ENCODE measurements around the gene NCSTN. TPM values are rescaled to one million over a fixed set of nuclear protein-coding genes. Genes with fewer than 3 reads are reported as not detected.

NCSTN gene
- total RNA-seq, 6 experiments from 2014 or later = 133 to 154 (median 145) TPM

- no peak overlapping the region for H3K4me3 Mint-ChIP-seq
- peaks cover 1% of the 10 kb centered on the region; the same call in 1 of the 2 replicates for H3K4me1 Mint-ChIP-seq (ENCODE audit: low read depth)
- DNase-seq = no peak
- H3K9me3 Mint-ChIP-seq = no peaks in the 10 kb centered on the region
- no peak overlapping the region for H3K27ac Mint-ChIP-seq
- peaks cover 33% of the 10 kb centered on the region for H3K36me3 Mint-ChIP-seq (ENCODE audit: low read depth)
- no peak for TF ChIP-seq CTCF (IDR thresholded peaks at IDR 0.05)
- no peaks in the 10 kb centered on the region for H3K27me3 Mint-ChIP-seq (ENCODE audit: insufficient read depth)
Observed at GRCh38 chr1:160352555-160352954, 9.4 kb downstream of the NCSTN start.

GRCh38 chr1:160353223-160353622, 10.0 kb downstream of the NCSTN start:
- Mint-ChIP-seq H3K27me3 (ENCODE audit: insufficient read depth) (no peaks in the 10 kb centered on the region), H3K27ac (no peak overlapping the region), H3K4me3 (no peak overlapping the region), H3K9me3 (no peaks in the 10 kb centered on the region), H3K4me1 (ENCODE audit: low read depth) (peaks cover 7% of the 10 kb centered on the region; the same call in 1 of the 2 replicates), H3K36me3 (ENCODE audit: low read depth) (peaks cover 33% of the 10 kb centered on the region)
- TF ChIP-seq CTCF (IDR thresholded peaks at IDR 0.05) = no peak
- peak; percentile 49 for DNase-seq

GRCh38 chr1:160354388-160354985, 11.3 kb downstream of the NCSTN start:
- H3K4me3 Mint-ChIP-seq = no peak overlapping the region
- H3K36me3 Mint-ChIP-seq (ENCODE audit: low read depth) = peaks cover 42% of the 10 kb centered on the region
- TF ChIP-seq CTCF (IDR thresholded peaks at IDR 0.05) = peak; percentile 74
- DNase-seq = no peak
- H3K4me1 Mint-ChIP-seq (ENCODE audit: low read depth) = peaks cover 7% of the 10 kb centered on the region; the same call in 1 of the 2 replicates
- H3K9me3 Mint-ChIP-seq = no peaks in the 10 kb centered on the region
- no peaks in the 10 kb centered on the region for H3K27me3 Mint-ChIP-seq (ENCODE audit: insufficient read depth)
- no peak overlapping the region for H3K27ac Mint-ChIP-seq

- Mint-ChIP-seq H3K27ac (no peak overlapping the region), H3K36me3 (ENCODE audit: low read depth) (peaks cover 50% of the 10 kb centered on the region), H3K4me1 (ENCODE audit: low read depth) (peaks cover 7% of the 10 kb centered on the region; the same call in 1 of the 2 replicates), H3K27me3 (ENCODE audit: insufficient read depth) (no peaks in the 10 kb centered on the region), H3K4me3 (no peak overlapping the region), H3K9me3 (no peaks in the 10 kb centered on the region)
- TF ChIP-seq CTCF (IDR thresholded peaks at IDR 0.05) = no peak
- DNase-seq = peak; percentile 25
Observed at GRCh38 chr1:160357286-160358002, 14.3 kb downstream of the NCSTN start.

GRCh38 chr1:160358073-160358472, 14.9 kb downstream of the NCSTN start:
- Mint-ChIP-seq H3K27me3 (ENCODE audit: insufficient read depth) (no peaks in the 10 kb centered on the region), H3K4me1 (ENCODE audit: low read depth) (peaks cover 7% of the 10 kb centered on the region; the same call in 1 of the 2 replicates), H3K27ac (peak overlapping the region; percentile 2; the same call in 1 of the 2 replicates), H3K4me3 (no peak overlapping the region), H3K36me3 (ENCODE audit: low read depth) (peaks cover 46% of the 10 kb centered on the region), H3K9me3 (no peaks in the 10 kb centered on the region)
- no peak for DNase-seq
- TF ChIP-seq CTCF (IDR thresholded peaks at IDR 0.05) = no peak

All from HFFc6 (cell line).